ENCODE data around the gene SLC16A12. TPM values are rescaled to one million over a fixed set of nuclear protein-coding genes. Genes with fewer than 3 reads are reported as not detected.

The SLC16A12 gene
- total and polyA plus RNA-seq, 2 of the 8 experiments (the other 6 are each of a cell fraction or from before 2014, with no cell fraction given) = 1.6 to 1.9 TPM

DNA sequence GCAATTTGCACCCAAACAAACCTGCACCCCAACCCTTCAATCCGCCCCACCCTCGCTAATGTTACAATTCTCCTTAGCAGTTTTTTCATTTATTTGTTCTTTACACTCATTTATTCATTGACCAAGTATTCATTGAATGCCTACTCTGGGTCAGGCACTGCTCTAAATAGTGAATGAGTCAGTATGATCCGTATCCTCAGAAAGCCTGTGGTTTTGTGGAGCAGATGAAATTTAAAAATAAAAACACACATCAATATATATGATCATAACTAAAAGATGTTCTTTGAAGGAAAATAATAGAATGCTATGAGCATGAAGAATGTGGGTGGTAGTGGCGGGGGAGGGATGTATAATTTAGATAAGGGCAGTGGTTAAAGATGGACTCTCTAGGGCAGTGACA is 107.8 kb downstream of the SLC16A12 start:
- CTCF ChIA-PET (ENCODE audit: partially characterized antibody) = interaction anchor here (0.9 to 2.7 kb wide), 17 partner anchors 9 to 274 kb away, joined by 3 to 14 read pairs (median 5); partner anchors contain the start of gene KIF20B
- no peak for TF ChIP-seq CBX5 (IDR thresholded peaks at IDR 0.05; ENCODE audit: low read depth, low read length)
- TF ChIP-seq RNF2 (IDR thresholded peaks at IDR 0.05; ENCODE audit: borderline replicate concordance, low read depth, low read length, missing control alignments, poor library complexity, severe bottlenecking) = no peak
- TF ChIP-seq CHD2 (IDR thresholded peaks at IDR 0.05; ENCODE audit: low read length) = no peak

More for the DNA sequence above, 107.8 kb downstream of the SLC16A12 start:
- Histone ChIP-seq H3K4me1 (replicated peaks in 1 of 4; ENCODE audit: control insufficient read depth in 3 of 4, insufficient read depth in 4 of 4, low read length in 3 of 4) (peaks cover 0 to 13% (median 5%) of the 10 kb centered on the region in 4 experiments; a peak in 2 of 7 replicates), H2BK15ac (ENCODE audit: low read length) (no peak overlapping the region), H2BK5ac (ENCODE audit: low read depth, low read length) (no peak overlapping the region), H3K4me3 (ENCODE audit: extremely low read depth in 1 of 4, insufficient read depth in 2 of 4, low read depth in 3 of 4, low read length in 4 of 4) (no peak overlapping the region), H4K8ac (ENCODE audit: extremely low read depth, insufficient read depth, low read length) (no peak overlapping the region), H4K5ac (ENCODE audit: insufficient read length, low read depth, low read length) (no peak overlapping the region), H2BK120ac (replicated peaks; ENCODE audit: low read depth, low read length) (no peak overlapping the region), H2AK5ac (ENCODE audit: low read depth, low read length) (no peak overlapping the region), H3K79me1 (ENCODE audit: low read depth, low read length) (no peaks in the 10 kb centered on the region), H4K91ac (replicated peaks; ENCODE audit: insufficient read length, low read length) (no peak overlapping the region), H3K79me2 (ENCODE audit: control insufficient read depth in 1 of 2, insufficient read depth in 2 of 2, low read length in 2 of 2) (no peaks in the 10 kb centered on the region), H3K36me3 (ENCODE audit: control insufficient read depth in 2 of 4, insufficient read depth in 4 of 4, low read length in 3 of 4) (no peaks in the 10 kb centered on the region), H3K9ac (replicated peaks in 1 of 4; ENCODE audit: extremely low read depth in 1 of 4, low read depth in 3 of 4, low read length in 3 of 4) (no peak overlapping the region), H3K9me3 (ENCODE audit: insufficient read depth in 2 of 2, low read depth in 1 of 2, low read length in 1 of 2) (no peaks in the 10 kb centered on the region), H3K27me3 (replicated peaks in 1 of 4; ENCODE audit: control insufficient read depth in 3 of 4, extremely low read depth in 1 of 4, insufficient read depth in 3 of 4, low read length in 3 of 4) (no peaks in the 10 kb centered on the region), H2AFZ (ENCODE audit: low read length) (no peak overlapping the region), H2BK12ac (ENCODE audit: low read depth, low read length) (no peak overlapping the region), H3K56ac (replicated peaks; ENCODE audit: insufficient read length, low read depth, low read length) (no peak overlapping the region), H3K18ac (ENCODE audit: extremely low read depth, low read length) (no peak overlapping the region), H2BK20ac (ENCODE audit: low read length) (no peak overlapping the region), H4K20me1 (replicated peaks in 1 of 2; ENCODE audit: control insufficient read depth in 1 of 2, insufficient read depth in 2 of 2, low read length in 2 of 2) (no peaks in the 10 kb centered on the region), H3K4me2 (ENCODE audit: insufficient read depth in 1 of 2, low read depth in 2 of 2, low read length in 2 of 2) (no peak overlapping the region), H3K23ac (ENCODE audit: insufficient read length) (no peak overlapping the region), H3K27ac (ENCODE audit: low read depth, low read length) (no peak overlapping the region), H3K23me2 (ENCODE audit: low read depth, low read length) (no peaks in the 10 kb centered on the region), H3K14ac (ENCODE audit: insufficient read length) (no peak overlapping the region), H3K4ac (replicated peaks; ENCODE audit: insufficient read length, low read depth, low read length) (no peak overlapping the region)
- no peak for DNase-seq (ENCODE audit: low read depth in 1 of 2, low spot score in 2 of 2)
- 84% methylated on average over 4 of the region's 4 CpGs; no CpG with 5 or more reads in 1 of the 2 experiments for WGBS, 2 experiments (ENCODE audit: extremely low coverage in 1 of 2, insufficient coverage in 1 of 2, insufficient read length in 1 of 2, insufficient replicate concordance in 2 of 2, low coverage in 1 of 2, low lambda C conversion rate in 2 of 2, missing lambda C conversion rate in 1 of 2)
- POLR2A ChIA-PET (ENCODE audit: partially characterized antibody) = no interaction called here
- FAIRE-seq = no peak

Data from H1 (cell line).